GM19099 (cell line): Measurements from ENCODE around the gene NAGPA.

Source experiments
- POLR2A ChIP-seq: IDR thresholded peaks from 3 replicates; pipeline ENCODE4 v1.6.1; 2011; ENCODE audit warnings: low read depth; ENCODE audit not compliant: insufficient read length; ENCODE audit errors: extremely low read depth

The NAGPA gene

DNA sequence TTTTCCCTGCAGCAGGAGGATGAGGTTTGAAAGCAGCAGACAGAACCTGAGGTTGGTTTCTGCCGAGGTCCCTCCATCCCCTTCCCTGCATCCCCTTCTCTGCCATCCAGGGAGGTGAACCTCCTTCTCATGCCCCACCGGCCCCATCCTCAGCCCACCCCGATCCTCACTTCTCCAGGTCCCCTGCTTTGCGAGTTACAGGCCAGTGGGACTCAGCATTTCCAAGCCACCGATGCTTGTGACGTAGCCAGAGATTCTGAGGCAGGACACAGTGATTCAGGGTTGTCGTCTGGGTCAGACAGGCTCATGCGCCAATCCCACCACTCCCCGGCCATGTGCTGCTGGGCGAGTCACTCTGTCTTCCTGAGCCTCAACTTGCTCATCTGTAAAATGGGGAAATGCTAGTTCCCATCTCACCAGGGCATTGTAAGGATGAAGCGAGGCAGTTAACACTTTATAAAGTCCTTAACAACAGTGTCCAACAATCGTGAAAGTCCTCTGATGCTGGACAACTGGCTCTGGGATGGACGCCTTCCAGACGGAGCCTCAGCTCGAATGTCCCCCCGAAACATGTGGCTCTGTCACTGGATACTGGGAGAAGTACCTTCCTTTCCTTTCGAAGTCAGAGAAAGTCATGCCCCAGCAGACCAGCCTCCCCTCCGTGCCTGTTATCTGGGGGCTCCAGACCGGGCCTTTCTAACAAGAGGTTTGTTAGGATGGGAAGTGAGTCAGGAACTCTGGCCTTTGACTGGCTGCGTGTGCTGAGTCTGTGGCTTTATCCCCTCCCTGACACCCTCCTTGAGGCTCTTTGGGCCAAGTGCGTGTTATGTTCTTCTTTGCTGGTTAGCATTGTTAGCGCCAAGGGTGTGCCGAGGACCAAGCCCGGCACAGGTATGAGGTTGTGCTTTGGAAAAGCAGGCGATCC lies 53.7 kb downstream of the NAGPA start:
- no peak for TF ChIP-seq POLR2A

GRCh38 chr16:4979164-4979563 lies 54.6 kb downstream of the NAGPA start:
- no peak for TF ChIP-seq POLR2A

DNA sequence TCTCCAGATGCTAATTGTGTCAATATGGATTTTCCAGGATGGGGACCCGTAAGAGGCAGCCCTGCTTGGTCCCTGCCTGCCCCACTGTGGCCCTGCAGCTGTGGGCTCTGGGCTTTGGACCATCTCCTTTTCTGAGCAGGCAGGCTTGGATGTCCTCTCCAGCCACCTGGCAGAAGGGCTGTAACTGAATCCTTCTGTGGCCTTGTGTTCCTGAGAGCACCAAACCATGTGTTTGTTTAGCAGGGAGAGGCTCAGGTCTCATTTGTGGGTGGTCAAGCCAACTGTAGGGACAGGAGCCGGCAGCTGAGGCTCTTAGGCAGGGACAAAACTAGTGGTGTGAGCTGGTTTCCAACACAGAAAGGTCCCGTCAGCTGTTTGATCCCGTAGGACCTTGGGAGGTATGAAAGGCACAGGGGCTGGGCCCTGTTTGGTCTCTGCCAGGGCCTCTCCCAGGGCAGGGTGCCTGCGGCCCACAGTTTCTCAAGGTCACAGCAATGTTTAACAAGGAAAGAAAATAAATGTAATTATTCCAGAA lies 57.1 kb downstream of the NAGPA start:
- TF ChIP-seq POLR2A: no peak

- no peak for TF ChIP-seq POLR2A
Observed at GRCh38 chr16:4976079-4976478, 57.7 kb downstream of the NAGPA start.
